PFSK-1 (cell line): ENCODE data around the gene ADD2.

Experiments
- POLR2AphosphoS5 ChIP-seq: IDR thresholded peaks from 2 replicates; pipeline ENCODE4 v1.6.1; 2012; ENCODE audit warnings: low read depth, mild to moderate bottlenecking, control low read depth, low read length, moderate library complexity
- REST ChIP-seq, 2 experiments: IDR thresholded peaks; 2 replicates each; pipeline versions ENCODE4 v1.6.1 to v1.8.0; 2011 to 2012; ENCODE audit warnings: low read depth in 2 of 2, low read length in 2 of 2, control low read depth in 1 of 2, inconsistent platforms in 1 of 2, mild to moderate bottlenecking in 1 of 2, moderate library complexity in 1 of 2; ENCODE audit not compliant: insufficient read depth in 1 of 2
- SIN3A ChIP-seq: IDR thresholded peaks from 2 replicates; pipeline ENCODE4 v1.6.1; 2012; ENCODE audit warnings: mild to moderate bottlenecking, low read length, moderate library complexity, borderline replicate concordance; ENCODE audit not compliant: insufficient read depth
- TAF1 ChIP-seq: IDR thresholded peaks from 2 replicates; pipeline ENCODE4 v1.6.1; 2012; ENCODE audit warnings: low read length, control low read depth, borderline replicate concordance; ENCODE audit not compliant: insufficient read depth

GRCh38 chr2:70608373-70608772 lies 159.6 kb downstream of the ADD2 start:
- no peak for TF ChIP-seq TAF1
- TF ChIP-seq POLR2AphosphoS5, result no peak
- no peak for TF ChIP-seq REST (IDR thresholded peaks at IDR 0.05; ENCODE audit: insufficient read depth in 1 of 2, low read depth in 2 of 2, low read length in 2 of 2)
- no peak for TF ChIP-seq SIN3A
